Measurements from ENCODE around the gene SLC38A2. TPM values are rescaled to one million over a fixed set of nuclear protein-coding genes. Genes with fewer than 3 reads are reported as not detected.

SLC38A2 gene
- total RNA-seq, 1 donor from 2014 or later, result 421 TPM

DNA sequence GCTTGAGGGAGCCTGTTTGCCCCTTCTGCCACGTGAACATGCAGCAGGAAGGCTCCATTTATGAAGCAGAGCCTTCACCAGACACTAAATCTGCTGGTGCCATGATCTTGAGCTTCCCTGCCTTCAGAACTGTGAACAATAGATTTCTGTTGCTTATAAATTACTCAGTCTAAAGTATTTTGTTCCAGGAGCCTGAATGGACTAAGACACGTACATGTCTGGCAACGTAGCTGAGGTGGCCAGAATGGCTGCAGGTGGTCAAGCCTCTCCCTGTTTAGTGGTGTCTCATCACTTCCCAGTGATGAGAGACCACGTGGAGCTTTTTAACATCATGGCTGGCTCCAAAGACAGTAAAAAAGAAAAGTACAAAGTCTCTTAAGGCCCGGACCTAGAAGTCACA is 32.2 kb upstream of the SLC38A2 start:
- Mint-ChIP-seq H3K27me3 (ENCODE audit: low read depth, unreplicated experiment) (no peaks in the 10 kb centered on the region), H3K4me3 (ENCODE audit: unreplicated experiment) (no peak overlapping the region), H3K9me3 (ENCODE audit: unreplicated experiment) (peaks cover 5% of the 10 kb centered on the region), H3K27ac (ENCODE audit: unreplicated experiment) (peak overlapping the region; percentile 41), H3K4me1 (ENCODE audit: low read depth, unreplicated experiment) (peaks cover 40% of the 10 kb centered on the region), H3K36me3 (ENCODE audit: low read depth, unreplicated experiment) (no peaks in the 10 kb centered on the region)
- no peak overlapping the region for H3K4me3 ChIP-seq (ENCODE audit: insufficient read depth, low read depth, low read length)
- H3K79me2 ChIP-seq (ENCODE audit: insufficient read depth, low read length), result no peaks in the 10 kb centered on the region
- no peaks in the 10 kb centered on the region for H3K36me3 ChIP-seq (ENCODE audit: insufficient read depth, low read length)
- H4K20me1 ChIP-seq (ENCODE audit: insufficient read depth, low read length), result no peaks in the 10 kb centered on the region
- peak overlapping the region; percentile 45 for H3K9ac ChIP-seq (ENCODE audit: low read length)
- TF ChIP-seq, protein P1, sequence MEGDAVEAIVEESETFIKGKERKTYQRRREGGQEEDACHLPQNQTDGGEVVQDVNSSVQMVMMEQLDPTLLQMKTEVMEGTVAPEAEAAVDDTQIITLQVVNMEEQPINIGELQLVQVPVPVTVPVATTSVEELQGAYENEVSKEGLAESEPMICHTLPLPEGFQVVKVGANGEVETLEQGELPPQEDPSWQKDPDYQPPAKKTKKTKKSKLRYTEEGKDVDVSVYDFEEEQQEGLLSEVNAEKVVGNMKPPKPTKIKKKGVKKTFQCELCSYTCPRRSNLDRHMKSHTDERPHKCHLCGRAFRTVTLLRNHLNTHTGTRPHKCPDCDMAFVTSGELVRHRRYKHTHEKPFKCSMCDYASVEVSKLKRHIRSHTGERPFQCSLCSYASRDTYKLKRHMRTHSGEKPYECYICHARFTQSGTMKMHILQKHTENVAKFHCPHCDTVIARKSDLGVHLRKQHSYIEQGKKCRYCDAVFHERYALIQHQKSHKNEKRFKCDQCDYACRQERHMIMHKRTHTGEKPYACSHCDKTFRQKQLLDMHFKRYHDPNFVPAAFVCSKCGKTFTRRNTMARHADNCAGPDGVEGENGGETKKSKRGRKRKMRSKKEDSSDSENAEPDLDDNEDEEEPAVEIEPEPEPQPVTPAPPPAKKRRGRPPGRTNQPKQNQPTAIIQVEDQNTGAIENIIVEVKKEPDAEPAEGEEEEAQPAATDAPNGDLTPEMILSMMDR (IDR thresholded peaks at IDR 0.05; ENCODE audit: insufficient read depth, low read depth, low read length), result no peak
- no peak for TF ChIP-seq EZH2 (IDR thresholded peaks at IDR 0.05; ENCODE audit: insufficient read depth, low read length)
- peak overlapping the region; percentile 81 for H3K27ac ChIP-seq (ENCODE audit: low read depth, low read length)
- no peaks in the 10 kb centered on the region for H3K27me3 ChIP-seq (ENCODE audit: insufficient read depth, low read length)
- FAIRE-seq, result no peak
- H3K4me2 ChIP-seq (ENCODE audit: low read length), result peak overlapping the region; percentile 36
- H2AFZ ChIP-seq (ENCODE audit: low read depth, low read length), result no peak overlapping the region
- H3K4me1 ChIP-seq (ENCODE audit: insufficient read depth, low read length), result peaks cover 49% of the 10 kb centered on the region
- peak; percentile 64 for DNase-seq (ENCODE audit: low read depth)
- no peaks in the 10 kb centered on the region for H3K9me3 ChIP-seq (ENCODE audit: insufficient read depth, low read depth, low read length)

DNA sequence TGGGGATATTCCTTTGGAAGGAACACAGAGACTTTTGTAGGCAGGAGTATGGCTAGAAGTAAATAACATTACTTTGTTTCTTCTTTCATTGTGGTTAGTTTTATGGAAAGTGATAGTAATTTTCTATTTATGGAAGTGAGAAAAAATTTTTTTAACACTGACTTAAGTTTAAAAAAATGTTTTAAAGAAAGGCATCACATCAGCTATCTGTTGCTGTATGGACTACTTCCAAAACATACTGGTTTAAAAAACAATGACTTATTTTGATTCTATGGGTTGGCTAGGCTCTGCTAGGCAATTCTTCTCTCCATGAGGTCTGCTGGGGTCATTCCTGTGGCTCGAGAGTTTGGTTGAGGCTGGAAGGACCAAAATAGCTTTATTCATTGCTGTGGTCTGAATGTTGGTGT is 31.7 kb upstream of the SLC38A2 start:
- Mint-ChIP-seq H3K27ac (ENCODE audit: unreplicated experiment) (peak overlapping the region; percentile 41), H3K27me3 (ENCODE audit: low read depth, unreplicated experiment) (no peaks in the 10 kb centered on the region), H3K9me3 (ENCODE audit: unreplicated experiment) (peaks cover 9% of the 10 kb centered on the region), H3K4me3 (ENCODE audit: unreplicated experiment) (no peak overlapping the region), H3K36me3 (ENCODE audit: low read depth, unreplicated experiment) (peaks cover 3% of the 10 kb centered on the region), H3K4me1 (ENCODE audit: low read depth, unreplicated experiment) (peaks cover 40% of the 10 kb centered on the region)
- no peaks in the 10 kb centered on the region for H4K20me1 ChIP-seq (ENCODE audit: insufficient read depth, low read length)
- TF ChIP-seq, protein P1 (IDR thresholded peaks at IDR 0.05; ENCODE audit: insufficient read depth, low read depth, low read length), result no peak
- no peak for TF ChIP-seq EZH2 (IDR thresholded peaks at IDR 0.05; ENCODE audit: insufficient read depth, low read length)
- H3K36me3 ChIP-seq (ENCODE audit: insufficient read depth, low read length), result no peaks in the 10 kb centered on the region
- H3K27ac ChIP-seq (ENCODE audit: low read depth, low read length), result peak overlapping the region; percentile 81
- H3K9ac ChIP-seq (ENCODE audit: low read length), result peak overlapping the region; percentile 66
- H2AFZ ChIP-seq (ENCODE audit: low read depth, low read length), result no peak overlapping the region
- H3K4me3 ChIP-seq (ENCODE audit: insufficient read depth, low read depth, low read length), result no peak overlapping the region
- no peaks in the 10 kb centered on the region for H3K9me3 ChIP-seq (ENCODE audit: insufficient read depth, low read depth, low read length)
- DNase-seq (ENCODE audit: low read depth), result peak; percentile 97
- peak; percentile 43 for FAIRE-seq
- H3K4me1 ChIP-seq (ENCODE audit: insufficient read depth, low read length), result peaks cover 49% of the 10 kb centered on the region
- H3K79me2 ChIP-seq (ENCODE audit: insufficient read depth, low read length), result no peaks in the 10 kb centered on the region
- H3K4me2 ChIP-seq (ENCODE audit: low read length), result peak overlapping the region; percentile 65
- no peaks in the 10 kb centered on the region for H3K27me3 ChIP-seq (ENCODE audit: insufficient read depth, low read length)

DNA sequence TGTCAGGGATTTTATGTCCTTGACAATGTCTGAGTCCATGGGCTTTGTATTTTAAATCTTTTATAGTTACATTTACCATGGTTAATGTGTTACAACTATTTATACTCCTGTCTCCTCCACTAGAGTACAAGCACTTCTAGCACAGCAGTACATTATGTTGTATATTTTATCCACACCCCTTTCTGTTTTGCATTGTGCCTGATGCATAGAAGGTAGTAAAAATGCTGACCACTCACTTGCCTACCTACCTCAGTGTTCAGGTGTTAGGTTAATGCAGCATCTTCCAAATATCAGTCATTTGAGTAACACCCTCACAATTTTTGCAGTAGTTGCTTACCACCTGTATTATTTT is 31.1 kb upstream of the SLC38A2 start:
- FAIRE-seq (no peak), DNase-seq (ENCODE audit: low read depth) (no peak)
- no peaks in the 10 kb centered on the region for H3K36me3 ChIP-seq (ENCODE audit: insufficient read depth, low read length)
- no peaks in the 10 kb centered on the region for H3K79me2 ChIP-seq (ENCODE audit: insufficient read depth, low read length)
- peaks cover 40% of the 10 kb centered on the region for H3K4me1 Mint-ChIP-seq (ENCODE audit: low read depth, unreplicated experiment)
- no peak overlapping the region for H3K4me3 Mint-ChIP-seq (ENCODE audit: unreplicated experiment)
- H3K27me3 Mint-ChIP-seq (ENCODE audit: low read depth, unreplicated experiment), result no peaks in the 10 kb centered on the region
- peak overlapping the region; percentile 65 for H3K4me2 ChIP-seq (ENCODE audit: low read length)
- H3K27me3 ChIP-seq (ENCODE audit: insufficient read depth, low read length), result no peaks in the 10 kb centered on the region
- peak overlapping the region; percentile 81 for H3K27ac ChIP-seq (ENCODE audit: low read depth, low read length)
- no peak for TF ChIP-seq EZH2 (IDR thresholded peaks at IDR 0.05; ENCODE audit: insufficient read depth, low read length)
- TF ChIP-seq, protein P1 (IDR thresholded peaks at IDR 0.05; ENCODE audit: insufficient read depth, low read depth, low read length), result no peak
- peak overlapping the region; percentile 66 for H3K9ac ChIP-seq (ENCODE audit: low read length)
- no peaks in the 10 kb centered on the region for H4K20me1 ChIP-seq (ENCODE audit: insufficient read depth, low read length)
- H3K9me3 ChIP-seq (ENCODE audit: insufficient read depth, low read depth, low read length), result no peaks in the 10 kb centered on the region
- H3K9me3 Mint-ChIP-seq (ENCODE audit: unreplicated experiment), result peaks cover 9% of the 10 kb centered on the region
- no peak overlapping the region for H3K27ac Mint-ChIP-seq (ENCODE audit: unreplicated experiment)
- H3K4me3 ChIP-seq (ENCODE audit: insufficient read depth, low read depth, low read length), result no peak overlapping the region
- no peak overlapping the region for H2AFZ ChIP-seq (ENCODE audit: low read depth, low read length)
- peaks cover 49% of the 10 kb centered on the region for H3K4me1 ChIP-seq (ENCODE audit: insufficient read depth, low read length)
- peaks cover 3% of the 10 kb centered on the region for H3K36me3 Mint-ChIP-seq (ENCODE audit: low read depth, unreplicated experiment)
